ENCODE results near the gene NUCKS1.

NUCKS1 gene

DNA sequence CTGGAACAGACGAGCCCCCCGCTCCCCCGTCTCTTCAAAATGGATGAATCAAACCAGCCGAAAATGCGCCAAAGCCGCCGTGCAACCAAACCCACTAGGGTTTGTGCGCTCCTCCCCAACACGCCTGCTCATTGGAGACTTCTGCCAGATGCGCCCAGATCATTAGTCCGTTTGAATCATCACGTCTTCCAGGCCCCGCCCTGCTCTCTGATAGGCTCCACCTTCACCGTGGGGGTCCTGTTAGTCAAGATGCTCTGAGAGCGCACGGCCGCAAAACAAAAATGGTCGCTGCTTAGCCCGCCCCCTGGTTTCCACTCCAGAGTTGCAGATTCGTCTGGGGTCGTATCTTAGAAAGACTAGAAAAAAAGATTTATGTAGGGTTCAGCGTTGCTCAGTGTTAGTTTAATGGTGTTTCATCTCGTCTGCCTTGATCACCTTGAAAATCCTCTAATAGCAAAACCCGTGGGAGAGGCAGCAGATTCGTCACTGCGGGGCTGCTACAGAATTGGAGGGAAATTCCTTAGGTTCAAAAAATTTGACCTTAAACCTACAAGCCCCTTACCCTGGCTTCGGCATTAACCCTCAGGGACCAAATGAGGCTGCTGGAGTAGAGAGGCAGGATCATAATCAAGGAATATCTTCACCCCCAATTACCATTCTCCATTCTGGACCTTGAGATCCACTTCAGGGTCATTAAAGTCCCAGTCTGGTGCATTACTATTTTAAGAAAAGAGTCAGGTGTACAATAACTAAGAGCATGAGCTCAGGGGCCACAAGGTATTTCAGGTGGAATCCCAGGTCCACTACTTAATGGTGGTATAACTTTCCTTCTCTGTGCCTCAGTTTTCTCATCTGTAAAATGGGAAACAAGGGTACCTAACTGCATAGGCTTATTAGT, at the start of gene NUCKS1:
Gene NUCKS1 (minus strand): TSS at position 45 of the 898 bp plus-strand sequence. CDS start 209 bp downstream, outside the sequence.
- peak; percentile 97 to 98 for DNase-seq

DNA sequence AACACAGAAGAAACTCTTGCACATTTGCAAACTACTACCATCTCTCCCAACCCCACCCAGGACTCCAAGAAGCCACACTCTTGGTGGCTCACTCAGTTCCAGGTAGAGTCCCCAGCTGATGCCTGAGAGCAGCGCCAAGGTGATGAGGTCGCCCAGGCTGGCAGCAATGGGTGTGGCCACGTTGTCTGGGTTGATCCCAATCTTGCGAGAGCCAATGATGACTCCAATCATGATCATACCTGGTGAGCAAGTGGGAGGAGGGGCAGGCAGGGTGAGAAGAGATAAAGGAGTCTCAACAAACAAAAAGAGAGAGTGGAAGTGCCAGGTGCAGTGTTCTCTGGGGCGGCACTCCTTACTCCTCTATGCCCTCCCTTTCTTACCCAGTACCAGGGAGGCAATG, 48.6 kb upstream of the NUCKS1 start:
- DNase-seq: no peak

- no peak for DNase-seq
Measured at GRCh38 chr1:205797168-205797567, 47.2 kb upstream of the NUCKS1 start.

- no peak for DNase-seq
Measured at GRCh38 chr1:205794011-205794730, 44.2 kb upstream of the NUCKS1 start.

DNA sequence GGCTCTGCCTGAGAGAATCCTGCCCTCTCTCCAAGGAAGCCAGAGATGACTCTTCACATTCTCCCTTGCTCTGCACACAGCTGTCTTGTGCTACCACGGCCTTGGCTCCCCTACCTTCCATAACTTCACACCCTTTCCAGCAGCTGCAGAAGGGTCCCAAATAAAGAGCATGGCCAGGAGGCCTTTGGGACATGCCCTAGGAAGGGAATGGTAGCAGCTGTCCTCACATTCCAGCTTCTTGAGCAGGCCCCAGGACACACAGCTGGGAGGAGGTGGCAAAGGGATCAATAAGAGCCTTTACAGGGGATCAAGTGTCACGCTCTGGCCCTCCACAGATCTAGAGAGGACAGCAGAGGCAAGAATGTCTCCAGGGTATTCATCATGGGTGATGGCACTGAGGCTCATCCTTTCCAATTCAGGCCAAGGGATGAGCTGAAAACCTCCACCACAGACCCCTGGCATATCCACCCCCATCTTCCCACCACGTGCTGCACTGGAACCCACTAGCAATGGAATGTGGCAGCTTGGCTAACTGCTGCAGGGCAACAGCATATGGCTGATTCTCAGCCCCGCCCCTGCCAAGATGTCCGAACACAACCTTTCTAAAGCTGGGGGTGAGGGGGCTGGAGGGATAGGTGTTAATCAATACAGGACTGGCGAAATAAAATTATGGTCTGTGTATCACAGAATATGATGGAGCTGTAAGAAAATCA, 43.1 kb upstream of the NUCKS1 start:
- DNase-seq: no peak

GRCh38 chr1:205792481-205792881, 42.5 kb upstream of the NUCKS1 start:
- DNase-seq: no peak

DNA sequence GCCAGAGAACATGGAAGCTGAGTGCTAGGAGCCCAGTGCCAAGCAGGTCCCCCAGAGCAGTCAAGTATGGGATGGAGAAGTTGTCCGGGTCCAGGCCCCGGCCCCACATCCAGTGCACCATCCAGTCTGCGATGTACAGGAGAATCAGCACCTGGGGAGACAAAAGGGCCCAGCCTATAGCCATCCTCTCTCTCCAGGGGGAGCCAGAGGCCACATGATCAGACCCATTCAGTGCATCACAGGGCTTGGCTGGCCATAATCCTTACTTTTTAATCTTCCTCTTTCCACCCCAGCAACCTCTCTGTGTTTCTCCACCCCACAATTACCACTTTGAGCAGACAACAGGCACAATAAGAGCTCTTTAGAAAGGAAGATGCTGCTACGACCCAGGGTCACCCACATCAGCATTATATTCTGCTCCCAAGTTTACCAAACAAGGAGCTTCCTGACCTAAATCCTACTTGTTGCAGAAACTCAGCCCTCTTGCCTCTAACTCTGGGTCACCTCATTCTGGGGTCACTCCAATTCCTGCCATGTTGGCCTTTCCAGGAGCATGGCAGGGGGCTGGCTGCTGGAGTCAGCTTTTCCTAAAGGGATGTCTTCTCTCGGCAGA, 41.7 kb upstream of the NUCKS1 start:
- DNase-seq: peak; percentile 45 to 46

DNA sequence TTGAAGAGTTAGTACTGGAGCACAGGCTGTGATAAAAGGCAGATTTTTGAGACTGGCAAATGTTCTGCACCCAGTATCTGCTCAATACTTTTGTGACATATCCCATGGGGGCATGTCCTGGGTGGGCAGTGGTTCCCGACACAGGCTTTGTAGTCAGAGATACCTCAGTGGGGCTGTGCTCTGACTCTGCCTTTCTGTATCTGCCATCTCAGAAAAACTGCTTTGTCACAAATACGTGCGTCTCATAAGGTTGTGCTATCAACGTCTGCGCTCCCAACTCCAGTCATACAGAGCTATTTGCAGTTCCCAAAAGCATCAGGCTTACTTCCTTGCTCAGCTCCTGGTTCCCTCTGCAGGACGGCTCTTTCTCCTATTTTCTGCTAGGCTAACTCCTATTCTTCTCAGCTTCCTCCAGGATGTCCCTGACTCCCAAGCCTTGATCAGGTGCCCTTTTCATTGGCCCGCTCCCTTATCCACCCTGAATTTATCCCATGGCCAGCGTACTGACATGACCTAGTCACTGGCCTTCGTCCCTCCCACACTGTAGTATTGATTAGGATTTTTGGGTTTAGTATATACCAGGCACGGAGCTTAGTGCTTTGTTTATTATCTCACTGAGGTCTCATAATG, 37.4 kb upstream of the NUCKS1 start:
- DNase-seq: no peak

DNA sequence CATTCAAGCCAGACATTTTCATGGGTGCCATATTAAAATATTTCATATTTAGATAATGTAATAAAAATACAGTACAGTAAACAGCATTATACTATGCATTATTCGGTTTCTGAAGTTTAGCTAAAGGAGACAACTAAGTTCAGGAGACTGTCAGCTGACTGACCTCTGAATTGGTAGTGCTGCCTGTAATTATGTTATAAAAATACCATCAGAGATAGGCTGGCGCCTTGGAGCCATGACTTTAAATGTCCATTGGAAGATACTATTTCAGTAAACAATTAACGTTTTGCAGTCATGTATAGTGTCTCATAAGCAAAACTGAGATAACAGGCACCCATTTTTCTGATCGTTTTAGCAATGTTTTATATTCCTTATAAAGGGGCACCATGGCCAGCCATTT, 36.6 kb upstream of the NUCKS1 start:
- no peak for DNase-seq

GRCh38 chr1:205785446-205785845, 35.5 kb upstream of the NUCKS1 start:
- DNase-seq: no peak

GRCh38 chr1:205783904-205784303, 33.9 kb upstream of the NUCKS1 start:
- DNase-seq: no peak

DNA sequence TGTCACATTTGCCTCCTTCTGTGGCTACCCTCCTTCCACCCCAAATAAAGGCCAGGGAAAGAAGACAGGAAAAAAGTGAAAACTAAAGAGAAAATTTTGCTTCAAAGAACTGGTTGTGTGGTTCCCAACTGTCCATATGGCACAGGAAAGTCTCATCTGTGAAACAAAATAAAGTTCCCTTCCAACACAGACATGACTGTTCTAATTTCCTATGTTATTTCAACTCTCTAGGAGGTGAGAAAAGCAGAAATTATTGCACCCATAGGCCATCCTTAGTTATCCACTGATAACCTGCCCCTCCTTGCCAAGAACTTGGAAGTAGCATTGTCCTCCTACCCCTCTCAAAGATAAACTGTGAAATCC, 33.4 kb upstream of the NUCKS1 start:
- no peak for DNase-seq

DNA sequence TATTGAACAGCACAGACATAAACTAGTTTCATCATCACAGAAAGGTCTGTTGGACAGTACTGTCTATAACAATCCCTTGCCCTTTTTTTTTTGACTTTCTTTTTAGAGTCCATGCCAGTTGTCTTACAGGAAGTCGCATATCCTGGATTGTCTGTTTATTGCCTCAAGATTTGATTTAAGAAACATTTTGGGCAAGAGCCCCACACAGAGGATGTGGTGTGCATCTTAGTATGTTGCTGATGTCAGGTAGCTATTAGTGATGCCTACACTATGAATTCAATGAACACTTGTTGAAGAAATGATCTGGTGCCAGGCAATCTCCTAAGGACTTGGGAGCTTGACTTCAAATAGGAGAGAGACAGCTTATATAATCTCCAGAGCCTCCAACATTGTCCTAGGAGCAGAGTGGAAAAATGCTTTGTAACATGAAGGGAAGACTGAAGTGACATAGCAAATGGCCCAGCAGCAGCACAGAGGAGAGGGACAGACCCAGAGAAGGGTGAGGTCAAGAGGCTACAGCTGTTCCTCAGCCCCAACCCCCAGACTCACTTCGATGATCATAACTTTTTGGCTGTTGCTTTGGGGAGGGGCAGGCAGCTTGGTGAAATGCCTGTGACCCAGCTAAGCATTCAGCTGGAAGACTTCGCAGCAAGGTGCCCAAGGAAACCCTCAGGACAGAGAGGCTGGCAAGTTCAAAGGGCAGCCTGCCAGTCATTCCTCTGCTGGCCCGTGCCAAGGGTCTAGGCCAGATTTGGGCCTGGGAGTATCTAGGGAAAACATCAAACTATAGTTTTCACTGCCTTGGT, 32.8 kb upstream of the NUCKS1 start:
- no peak for DNase-seq

DNA sequence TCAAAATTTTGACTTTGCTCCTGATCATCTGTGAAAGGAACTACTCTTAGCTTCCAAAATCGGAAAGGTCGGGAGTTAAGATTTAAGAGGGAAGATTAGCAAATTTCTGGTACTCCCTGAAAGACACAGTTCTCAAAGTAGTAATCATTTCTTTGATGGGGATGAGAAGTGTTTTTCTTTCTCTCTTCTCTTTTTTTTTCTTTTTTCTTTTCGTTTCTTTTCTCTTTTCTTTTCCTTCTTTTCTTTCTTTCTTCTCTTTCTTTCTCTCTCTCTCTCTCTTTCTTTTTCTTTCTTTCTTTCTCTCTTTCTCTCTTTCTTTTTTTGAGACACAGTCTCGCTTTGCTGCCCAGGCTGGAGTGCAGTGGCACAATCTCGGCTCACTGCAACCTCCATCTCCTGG, 30.4 kb upstream of the NUCKS1 start:
- no peak for DNase-seq

DNA sequence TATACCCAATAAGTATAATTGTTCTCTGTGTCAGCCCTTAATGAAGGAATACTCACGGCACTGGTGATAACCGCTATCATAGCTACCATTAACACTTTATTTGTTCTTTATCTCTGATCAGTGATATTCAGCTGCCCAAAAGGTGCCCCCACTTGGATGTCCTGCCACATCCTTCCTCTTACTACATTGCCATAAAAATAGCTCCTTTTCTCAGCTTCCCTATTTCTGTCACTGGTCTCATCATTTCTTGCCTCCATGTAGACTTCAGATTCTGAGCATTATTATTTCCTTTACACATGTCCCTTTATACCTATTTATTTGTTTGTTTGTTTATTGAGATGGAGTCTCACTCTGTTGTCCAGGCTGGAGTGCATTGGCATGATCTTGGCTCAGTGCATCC, 28.0 kb upstream of the NUCKS1 start:
- no peak for DNase-seq

DNA sequence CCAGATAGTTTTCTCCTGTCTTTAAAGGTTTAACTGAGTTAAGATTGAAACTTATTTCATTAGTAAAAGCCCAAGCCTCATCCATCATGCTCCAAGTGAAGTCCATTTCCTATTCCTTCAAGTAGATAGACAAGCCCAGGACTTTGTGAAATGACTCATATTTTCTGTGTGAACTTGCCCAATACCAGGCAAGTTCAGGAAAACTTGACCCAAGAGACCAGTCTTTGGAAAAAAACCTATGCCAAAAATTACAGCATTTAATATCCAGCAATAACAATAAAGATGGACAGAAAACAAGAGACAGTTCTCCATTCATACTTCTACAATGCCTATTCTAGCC, 25.7 kb upstream of the NUCKS1 start:
- DNase-seq: no peak

GRCh38 chr1:205775015-205775716, 25.2 kb upstream of the NUCKS1 start, which contains the start of gene RAB29:
TSS of gene RAB29 (minus strand) at chr1:205775482. CDS start at chr1:205774956, 526 bp downstream.
- DNase-seq: peak; percentile 52 to 74

GRCh38 chr1:205774198-205775014, 24.4 kb upstream of the NUCKS1 start:
- DNase-seq: no peak

- DNase-seq: no peak
Measured at GRCh38 chr1:205772607-205773032, 22.6 kb upstream of the NUCKS1 start.

GRCh38 chr1:205770618-205771017, 20.6 kb upstream of the NUCKS1 start:
- DNase-seq: no peak
